ENCODE data around the gene ACSL6.

Gene ACSL6

DNA sequence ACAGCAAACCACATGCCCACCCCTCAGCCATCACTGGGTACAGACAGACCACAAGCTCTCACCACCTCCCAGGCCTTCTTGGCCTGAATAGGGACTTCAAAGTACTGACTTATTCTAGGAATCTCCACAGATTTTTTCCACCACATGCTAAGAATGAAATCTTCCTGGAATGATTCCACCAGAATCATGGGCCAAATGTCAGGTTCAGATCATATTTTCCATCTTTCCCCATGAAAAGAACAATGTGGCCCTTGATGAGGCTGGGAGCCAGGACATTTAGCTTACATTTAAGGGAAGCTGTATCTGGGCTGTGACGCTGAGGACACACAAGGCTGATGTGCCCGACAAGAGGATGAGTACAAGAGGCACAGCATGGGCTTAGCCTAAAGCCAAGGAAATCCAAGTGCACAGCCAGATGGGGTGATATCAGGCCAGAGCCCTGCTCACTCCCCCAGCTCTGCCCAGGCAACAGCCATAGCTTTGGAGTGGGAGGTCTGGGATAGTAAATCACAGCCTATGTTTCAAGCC is 28.1 kb downstream of the ACSL6 start:
- Histone ChIP-seq H3K4me3 (replicated peaks; ENCODE audit: low read depth, low read length) (no peak overlapping the region), H3K36me3 (ENCODE audit: control insufficient read depth, insufficient read depth, low read length) (no peaks in the 10 kb centered on the region), H3K27me3 (replicated peaks; ENCODE audit: control insufficient read depth, insufficient read depth, low read length) (no peaks in the 10 kb centered on the region; the same call in none of the 2 replicates)
- no peak for DNase-seq (ENCODE audit: extremely low read depth, insufficient read length)
- no peak for TF ChIP-seq CTCF (IDR thresholded peaks at IDR 0.05; ENCODE audit: insufficient read depth, low read length, poor library complexity, severe bottlenecking)

DNA sequence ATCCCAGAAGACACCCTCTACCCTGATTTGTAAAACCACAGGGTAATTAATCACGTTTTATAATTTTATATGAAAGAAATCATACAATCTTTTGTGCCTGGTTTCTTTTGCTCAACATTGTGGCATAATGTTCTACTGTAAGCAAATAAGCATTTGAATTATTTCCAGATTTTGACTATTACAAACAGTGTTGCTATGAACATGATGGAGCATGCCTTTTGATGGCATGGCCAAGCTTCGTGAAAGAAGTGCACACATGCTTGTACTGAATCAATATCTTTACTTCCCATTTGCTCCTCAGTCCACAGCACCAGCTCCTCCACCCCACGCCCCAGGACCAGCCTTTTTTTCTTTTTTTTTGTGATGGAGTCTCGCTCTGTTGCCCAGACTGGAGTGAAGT is 29.9 kb downstream of the ACSL6 start:
- H3K4me3 ChIP-seq (replicated peaks; ENCODE audit: low read depth, low read length): no peak overlapping the region
- H3K27me3 ChIP-seq (replicated peaks; ENCODE audit: control insufficient read depth, insufficient read depth, low read length): no peaks in the 10 kb centered on the region; the same call in none of the 2 replicates
- no peak for TF ChIP-seq CTCF (IDR thresholded peaks at IDR 0.05; ENCODE audit: insufficient read depth, low read length, poor library complexity, severe bottlenecking)
- H3K36me3 ChIP-seq (ENCODE audit: control insufficient read depth, insufficient read depth, low read length): no peaks in the 10 kb centered on the region
- DNase-seq (ENCODE audit: extremely low read depth, insufficient read length): no peak

DNA sequence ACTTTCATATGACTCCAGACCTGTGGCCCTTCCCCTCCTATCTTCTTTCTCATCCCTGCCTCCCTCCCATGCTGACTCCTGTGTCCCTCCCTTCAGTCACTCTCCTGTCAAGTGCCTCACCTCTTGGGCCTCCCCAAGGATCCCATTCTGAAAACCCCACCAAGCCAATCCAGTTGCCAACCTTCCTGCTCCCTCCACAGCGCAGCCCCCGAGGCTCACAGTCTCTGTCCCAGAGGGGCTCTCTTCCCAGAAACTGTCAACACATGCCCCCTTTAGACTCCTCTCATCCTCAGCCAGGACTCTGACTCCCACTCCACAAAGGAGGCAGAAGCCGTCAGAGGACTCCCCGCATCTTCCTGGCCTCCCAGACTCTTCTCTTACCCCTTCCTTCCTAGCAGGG is 30.8 kb downstream of the ACSL6 start:
- TF ChIP-seq CTCF (IDR thresholded peaks at IDR 0.05; ENCODE audit: insufficient read depth, low read length, poor library complexity, severe bottlenecking): no peak
- DNase-seq (ENCODE audit: extremely low read depth, insufficient read length): no peak
- no peaks in the 10 kb centered on the region for H3K36me3 ChIP-seq (ENCODE audit: control insufficient read depth, insufficient read depth, low read length)
- no peak overlapping the region for H3K4me3 ChIP-seq (replicated peaks; ENCODE audit: low read depth, low read length)
- no peaks in the 10 kb centered on the region; the same call in none of the 2 replicates for H3K27me3 ChIP-seq (replicated peaks; ENCODE audit: control insufficient read depth, insufficient read depth, low read length)

GRCh38 chr5:131979816-131980215 is 31.6 kb downstream of the ACSL6 start:
- Histone ChIP-seq H3K27me3 (replicated peaks; ENCODE audit: control insufficient read depth, insufficient read depth, low read length) (no peaks in the 10 kb centered on the region; the same call in none of the 2 replicates), H3K4me3 (replicated peaks; ENCODE audit: low read depth, low read length) (no peak overlapping the region), H3K36me3 (ENCODE audit: control insufficient read depth, insufficient read depth, low read length) (no peaks in the 10 kb centered on the region)
- DNase-seq (ENCODE audit: extremely low read depth, insufficient read length): no peak
- TF ChIP-seq CTCF (IDR thresholded peaks at IDR 0.05; ENCODE audit: insufficient read depth, low read length, poor library complexity, severe bottlenecking): no peak

GRCh38 chr5:131977212-131977604 is 34.2 kb downstream of the ACSL6 start:
- DNase-seq (ENCODE audit: extremely low read depth, insufficient read length): no peak
- no peak overlapping the region for H3K4me3 ChIP-seq (replicated peaks; ENCODE audit: low read depth, low read length)
- TF ChIP-seq CTCF (IDR thresholded peaks at IDR 0.05; ENCODE audit: insufficient read depth, low read length, poor library complexity, severe bottlenecking): no peak
- no peaks in the 10 kb centered on the region for H3K27me3 ChIP-seq (replicated peaks; ENCODE audit: control insufficient read depth, insufficient read depth, low read length)
- no peaks in the 10 kb centered on the region for H3K36me3 ChIP-seq (ENCODE audit: control insufficient read depth, insufficient read depth, low read length)

Data from GM06990 (cell line).